KMS-11 (cell line): ENCODE data around the gene SPRR2F.
"Not testable (repeated sequence)": the region's sequence is repeated elsewhere in the genome, so short reads cannot be mapped to it uniquely, and the experiment has no call there.

Experiments used
- H2AFZ ChIP-seq: fragments of 200-600 bp; sonication (generic); 2 replicates; pipeline ENCODE4 v1.6.1; 2016; ENCODE audit warnings: antibody characterized with exemption, mixed run types, low read depth
- H3K27ac ChIP-seq: fragments of 200-600 bp; sonication (generic); 2 replicates; pipeline ENCODE4 v1.6.1; 2016; ENCODE audit warnings: mild to moderate bottlenecking, mixed run types
- H3K27me3 ChIP-seq: fragments of 200-600 bp; sonication (generic); 2 replicates; pipeline ENCODE4 v1.6.1; 2017; ENCODE audit warnings: mild to moderate bottlenecking, low read depth, mixed run types, moderate library complexity; ENCODE audit not compliant: insufficient read depth
- H3K36me3 ChIP-seq: fragments of 200-600 bp; sonication (generic); 2 replicates; pipeline ENCODE4 v1.6.1; 2017; ENCODE audit warnings: mild to moderate bottlenecking, mixed run types; ENCODE audit not compliant: insufficient read depth
- H3K4me1 ChIP-seq: fragments of 200-600 bp; sonication (generic); 2 replicates; pipeline ENCODE4 v1.6.1; 2016; ENCODE audit warnings: mild to moderate bottlenecking, low read depth, mixed run types; ENCODE audit not compliant: poor library complexity, severe bottlenecking
- H3K4me2 ChIP-seq: fragments of 200-600 bp; sonication (generic); 2 replicates; pipeline ENCODE4 v1.7.0; 2016; ENCODE audit warnings: mild to moderate bottlenecking, mixed run types
- H3K4me3 ChIP-seq: fragments of 200-600 bp; sonication (generic); IDR thresholded peaks from 2 replicates; pipeline ENCODE4 v1.6.1; 2017; ENCODE audit warnings: low read depth, low read length, mixed read lengths; ENCODE audit not compliant: insufficient read depth
- H3K79me2 ChIP-seq: fragments of 200-600 bp; sonication (generic); 2 replicates; pipeline ENCODE4 v1.6.1; 2016; ENCODE audit warnings: low read depth, mixed run types; ENCODE audit not compliant: insufficient read depth
- H3K9ac ChIP-seq: fragments of 200-600 bp; sonication (generic); 2 replicates; pipeline ENCODE4 v1.6.1; 2016; ENCODE audit warnings: mild to moderate bottlenecking, mixed run types
- H4K20me1 ChIP-seq: fragments of 200-600 bp; sonication (generic); 2 replicates; pipeline ENCODE4 v1.6.1; 2016; ENCODE audit warnings: mild to moderate bottlenecking, mixed run types; ENCODE audit not compliant: insufficient read depth
- TF ChIP-seq, protein P1 (sequence below): fragments of 200-600 bp; sonication (generic); conservative IDR thresholded peaks from 2 replicates; pipeline ENCODE4 v1.6.1; 2017; ENCODE audit warnings: low read depth, mild to moderate bottlenecking, antibody characterized with exemption, low read length, moderate library complexity, mixed read lengths

SPRR2F gene

DNA sequence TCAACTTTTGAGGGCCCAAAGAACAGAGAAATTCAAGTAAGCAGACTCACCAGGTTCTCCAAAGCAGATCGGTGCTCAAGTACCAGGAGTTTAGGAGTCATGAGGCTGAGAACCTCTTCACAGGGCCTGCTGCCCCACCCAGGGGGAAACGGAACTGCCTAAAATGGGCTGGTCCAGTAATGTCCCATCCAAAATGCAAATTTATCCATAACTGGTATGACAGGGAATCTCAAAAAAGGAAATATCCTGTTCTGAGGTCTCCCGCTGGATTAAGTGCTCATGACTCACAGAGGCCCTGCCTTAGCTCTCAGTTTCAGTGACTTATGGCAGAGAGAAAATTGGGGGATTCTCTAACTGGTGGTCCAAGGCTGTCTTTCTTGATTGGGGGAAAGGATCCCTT is 28.1 kb upstream of the SPRR2F start:
- no peak overlapping the region for H2AFZ ChIP-seq
- H4K20me1 ChIP-seq: no peaks in the 10 kb centered on the region
- H3K4me3 ChIP-seq: no peak overlapping the region
- no peak overlapping the region for H3K9ac ChIP-seq
- no peak overlapping the region for H3K4me2 ChIP-seq
- peaks cover 14% of the 10 kb centered on the region for H3K4me1 ChIP-seq
- H3K27ac ChIP-seq: no peak overlapping the region
- TF ChIP-seq, protein P1, sequence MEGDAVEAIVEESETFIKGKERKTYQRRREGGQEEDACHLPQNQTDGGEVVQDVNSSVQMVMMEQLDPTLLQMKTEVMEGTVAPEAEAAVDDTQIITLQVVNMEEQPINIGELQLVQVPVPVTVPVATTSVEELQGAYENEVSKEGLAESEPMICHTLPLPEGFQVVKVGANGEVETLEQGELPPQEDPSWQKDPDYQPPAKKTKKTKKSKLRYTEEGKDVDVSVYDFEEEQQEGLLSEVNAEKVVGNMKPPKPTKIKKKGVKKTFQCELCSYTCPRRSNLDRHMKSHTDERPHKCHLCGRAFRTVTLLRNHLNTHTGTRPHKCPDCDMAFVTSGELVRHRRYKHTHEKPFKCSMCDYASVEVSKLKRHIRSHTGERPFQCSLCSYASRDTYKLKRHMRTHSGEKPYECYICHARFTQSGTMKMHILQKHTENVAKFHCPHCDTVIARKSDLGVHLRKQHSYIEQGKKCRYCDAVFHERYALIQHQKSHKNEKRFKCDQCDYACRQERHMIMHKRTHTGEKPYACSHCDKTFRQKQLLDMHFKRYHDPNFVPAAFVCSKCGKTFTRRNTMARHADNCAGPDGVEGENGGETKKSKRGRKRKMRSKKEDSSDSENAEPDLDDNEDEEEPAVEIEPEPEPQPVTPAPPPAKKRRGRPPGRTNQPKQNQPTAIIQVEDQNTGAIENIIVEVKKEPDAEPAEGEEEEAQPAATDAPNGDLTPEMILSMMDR: no peak
- no peaks in the 10 kb centered on the region for H3K27me3 ChIP-seq
- H3K79me2 ChIP-seq: no peaks in the 10 kb centered on the region
- H3K36me3 ChIP-seq: no peaks in the 10 kb centered on the region

DNA sequence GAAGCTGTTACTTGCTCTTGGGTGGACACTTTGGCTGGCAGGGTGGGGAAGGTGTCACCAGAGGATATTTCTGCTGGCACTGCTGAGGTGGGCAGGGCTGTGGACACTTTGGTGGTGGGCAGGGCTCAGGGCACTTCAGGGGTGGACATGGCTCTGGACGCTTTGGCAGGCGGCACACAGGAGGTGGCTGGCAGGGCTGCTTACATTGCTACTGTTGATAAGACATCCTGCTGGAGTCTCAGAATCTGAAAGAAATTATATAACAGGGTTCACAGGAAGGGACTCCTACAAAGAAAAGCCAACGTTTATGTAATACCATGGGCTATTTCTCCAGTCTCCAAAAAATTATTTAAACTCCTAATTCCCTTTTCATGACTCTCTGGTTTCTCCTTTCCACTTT is 27.2 kb upstream of the SPRR2F start:
- Histone ChIP-seq H3K79me2 (no peaks in the 10 kb centered on the region), H3K9ac (no peak overlapping the region), H2AFZ (no peak overlapping the region), H3K27ac (no peak overlapping the region), H3K4me1 (peaks cover 14% of the 10 kb centered on the region), H3K27me3 (no peaks in the 10 kb centered on the region), H3K4me3 (no peak overlapping the region), H3K36me3 (no peaks in the 10 kb centered on the region), H4K20me1 (no peaks in the 10 kb centered on the region), H3K4me2 (no peak overlapping the region)
- TF ChIP-seq, protein P1: no peak

DNA sequence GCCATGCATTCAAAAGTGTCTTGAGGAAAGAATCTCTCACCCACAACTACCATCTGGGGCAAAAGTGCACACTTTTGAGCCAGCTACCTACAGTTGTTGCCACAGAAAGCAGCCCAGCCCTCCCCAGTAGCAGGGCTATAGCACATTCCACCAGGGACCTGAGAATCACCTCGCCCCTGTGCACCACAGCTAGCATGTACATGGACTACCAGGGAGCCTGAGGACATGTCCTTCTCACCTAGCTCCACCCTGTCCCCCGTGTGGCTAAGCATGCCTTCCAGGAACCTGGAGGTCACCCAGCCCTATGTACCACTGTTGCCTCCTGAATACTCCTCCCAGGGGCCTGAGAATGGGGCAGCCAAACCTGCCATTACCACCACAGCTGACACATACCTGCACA is 20.4 kb upstream of the SPRR2F start:
- Histone ChIP-seq H3K79me2 (no peaks in the 10 kb centered on the region), H3K36me3 (no peaks in the 10 kb centered on the region), H3K4me2 (no peak overlapping the region), H3K9ac (no peak overlapping the region), H3K27me3 (no peaks in the 10 kb centered on the region), H3K4me1 (peaks cover 11% of the 10 kb centered on the region), H3K27ac (no peak overlapping the region), H4K20me1 (no peaks in the 10 kb centered on the region), H2AFZ (no peak overlapping the region), H3K4me3 (no peak overlapping the region)
- TF ChIP-seq, protein P1: no peak

DNA sequence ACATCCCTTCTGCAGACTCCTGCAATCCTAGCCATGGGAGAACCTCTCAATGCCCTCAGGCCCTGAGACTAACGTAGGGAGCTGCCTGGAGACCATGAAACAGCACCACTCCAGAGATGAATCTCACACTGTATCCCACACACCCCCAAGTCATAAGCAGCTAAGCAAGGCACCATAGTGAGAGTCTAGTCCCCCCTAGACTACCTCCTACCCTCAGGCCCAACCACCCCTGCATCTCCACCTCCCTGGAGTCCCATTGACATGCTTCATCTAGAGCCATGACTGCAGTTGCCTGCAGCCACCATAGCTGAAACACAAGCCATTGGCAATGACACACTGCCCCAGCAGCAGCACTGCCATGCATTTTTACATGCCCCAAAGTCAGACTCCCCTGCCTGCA is 20.0 kb upstream of the SPRR2F start:
- TF ChIP-seq, protein P1: no peak
- Histone ChIP-seq H3K27me3 (no peaks in the 10 kb centered on the region), H3K4me3 (no peak overlapping the region), H4K20me1 (no peaks in the 10 kb centered on the region), H3K36me3 (no peaks in the 10 kb centered on the region), H3K79me2 (no peaks in the 10 kb centered on the region), H3K4me2 (no peak overlapping the region), H3K9ac (no peak overlapping the region), H2AFZ (no peak overlapping the region), H3K4me1 (peaks cover 6% of the 10 kb centered on the region), H3K27ac (no peak overlapping the region)

DNA sequence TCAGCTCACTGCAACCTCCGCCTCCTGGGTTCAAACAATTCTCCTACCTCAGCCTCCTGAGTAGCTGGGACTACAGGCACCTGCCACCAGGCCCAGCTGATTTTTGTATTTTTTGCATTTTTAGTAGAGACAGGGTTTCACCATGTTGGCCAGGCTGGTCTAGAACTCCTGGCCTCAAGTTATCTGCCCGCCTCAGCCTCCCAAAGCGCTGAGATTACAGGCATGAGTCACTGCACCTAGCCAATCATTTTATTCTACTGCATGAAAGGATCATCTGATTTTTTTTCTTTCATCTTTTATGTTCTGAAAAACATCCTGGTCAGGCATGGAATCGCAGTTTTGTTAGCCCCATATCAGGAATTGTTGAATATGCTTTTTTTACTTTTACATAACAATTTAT is 15.4 kb upstream of the SPRR2F start:
- not testable (repeated sequence) for H2AFZ ChIP-seq, H3K27ac ChIP-seq, H3K36me3 ChIP-seq, H3K4me2 ChIP-seq, H3K4me3 ChIP-seq, H3K4me1 ChIP-seq, H4K20me1 ChIP-seq, H3K9ac ChIP-seq, H3K79me2 ChIP-seq, H3K27me3 ChIP-seq
